Astrocyte (in vitro differentiated cells and primary cell): Measurements from ENCODE around the gene GLB1L3. TPM values are rescaled to one million over a fixed set of nuclear protein-coding genes. Genes with fewer than 3 reads are reported as not detected.

Experiments
- DNase-seq: peaks from one replicate; pipeline ENCODE4 v3.0.0-alpha.2; 2010; ENCODE audit warnings: low read depth
- FAIRE-seq: peaks from 2 replicates; lab custom pipeline; 2011; peaks lifted over from hg19 to GRCh38; lab: Jason Lieb, UNC
- H2AFZ ChIP-seq: 2 replicates; pipeline ENCODE4 v1.6.0; 2012; ENCODE audit warnings: low read depth, low read length, inconsistent platforms
- H3K27ac ChIP-seq: 2 replicates; pipeline ENCODE4 v1.5.1; 2011; ENCODE audit warnings: low read depth, low read length, inconsistent platforms
- H3K27me3 ChIP-seq: 2 replicates; pipeline ENCODE4 v1.6.0; 2011; ENCODE audit warnings: low read length, inconsistent platforms; ENCODE audit not compliant: insufficient read depth
- H3K36me3 ChIP-seq: 2 replicates; pipeline ENCODE4 v1.5.1; 2011; ENCODE audit warnings: low read length, inconsistent platforms; ENCODE audit not compliant: insufficient read depth
- H3K4me1 ChIP-seq: 2 replicates; pipeline ENCODE4 v1.5.1; 2011; ENCODE audit warnings: low read length, inconsistent platforms; ENCODE audit not compliant: insufficient read depth
- H3K4me2 ChIP-seq: 2 replicates; pipeline ENCODE4 v1.6.0; 2012; ENCODE audit warnings: low read length, inconsistent platforms
- H3K4me3 ChIP-seq: 2 replicates; pipeline ENCODE4 v1.5.1; 2011; ENCODE audit warnings: low read depth, mild to moderate bottlenecking, low read length, inconsistent platforms; ENCODE audit not compliant: insufficient read depth
- H3K79me2 ChIP-seq: 2 replicates; pipeline ENCODE4 v1.6.0; 2012; ENCODE audit warnings: mild to moderate bottlenecking, low read length, inconsistent platforms; ENCODE audit not compliant: insufficient read depth
- H3K9ac ChIP-seq: 2 replicates; pipeline ENCODE4 v1.6.0; 2012; ENCODE audit warnings: mild to moderate bottlenecking, low read length, inconsistent platforms
- H3K9me3 ChIP-seq: 2 replicates; pipeline ENCODE4 v1.5.1; 2012; ENCODE audit warnings: low read depth, mild to moderate bottlenecking, low read length, inconsistent platforms; ENCODE audit not compliant: insufficient read depth
- H4K20me1 ChIP-seq: 2 replicates; pipeline ENCODE4 v1.6.0; 2012; ENCODE audit warnings: low read length, inconsistent platforms; ENCODE audit not compliant: insufficient read depth
- H3K27ac Mint-ChIP-seq: one replicate; pipeline ENCODE4 v1.8.0; 2021; ENCODE audit warnings: mild to moderate bottlenecking, mixed read lengths; ENCODE audit not compliant: unreplicated experiment
- H3K27me3 Mint-ChIP-seq: one replicate; pipeline ENCODE4 v1.8.0; 2021; ENCODE audit warnings: low read depth, mixed read lengths; ENCODE audit not compliant: unreplicated experiment
- H3K36me3 Mint-ChIP-seq: one replicate; pipeline ENCODE4 v1.8.0; 2021; ENCODE audit warnings: low read depth, mixed read lengths; ENCODE audit not compliant: unreplicated experiment
- H3K4me1 Mint-ChIP-seq: one replicate; pipeline ENCODE4 v1.8.0; 2021; ENCODE audit warnings: low read depth, mixed read lengths; ENCODE audit not compliant: unreplicated experiment
- H3K4me3 Mint-ChIP-seq: one replicate; pipeline ENCODE4 v1.8.0; 2021; ENCODE audit warnings: mild to moderate bottlenecking, moderate library complexity, mixed read lengths; ENCODE audit not compliant: unreplicated experiment
- H3K9me3 Mint-ChIP-seq: one replicate; pipeline ENCODE4 v1.8.0; 2021; ENCODE audit warnings: mild to moderate bottlenecking, mixed read lengths; ENCODE audit not compliant: unreplicated experiment
- CTCF ChIP-seq: IDR thresholded peaks from 2 replicates; pipeline ENCODE4 v1.5.1; 2011; ENCODE audit warnings: low read depth, mild to moderate bottlenecking, inconsistent platforms, low read length, moderate library complexity; ENCODE audit not compliant: insufficient read depth
- EZH2 ChIP-seq: IDR thresholded peaks from 2 replicates; pipeline ENCODE4 v1.6.1; 2012; ENCODE audit warnings: mild to moderate bottlenecking, low read length, inconsistent platforms; ENCODE audit not compliant: insufficient read depth
- total RNA-seq: library from RNA; stranded (reverse); gene quantifications from 2 replicates; pipeline ENCODE4 v1.2.1, GENCODE V29; 2021

GLB1L3 gene
- total RNA-seq, 1 donor from 2014 or later: 0.20 TPM

- Histone ChIP-seq H4K20me1 (no peaks in the 10 kb centered on the region), H2AFZ (no peak overlapping the region), H3K9ac (no peak overlapping the region), H3K4me3 (no peak overlapping the region), H3K27me3 (peaks cover 2% of the 10 kb centered on the region), H3K9me3 (no peaks in the 10 kb centered on the region), H3K27ac (no peak overlapping the region), H3K36me3 (no peaks in the 10 kb centered on the region), H3K79me2 (no peaks in the 10 kb centered on the region), H3K4me1 (no peaks in the 10 kb centered on the region), H3K4me2 (no peak overlapping the region)
- DNase-seq: no peak
- peaks cover 15% of the 10 kb centered on the region for H3K27me3 Mint-ChIP-seq
- FAIRE-seq: no peak
- no peaks in the 10 kb centered on the region for H3K9me3 Mint-ChIP-seq
- no peak for TF ChIP-seq EZH2
- no peak for TF ChIP-seq CTCF
- H3K36me3 Mint-ChIP-seq: no peaks in the 10 kb centered on the region
- no peak overlapping the region for H3K27ac Mint-ChIP-seq
- H3K4me1 Mint-ChIP-seq: no peaks in the 10 kb centered on the region
- no peak overlapping the region for H3K4me3 Mint-ChIP-seq
Measured at GRCh38 chr11:134287561-134287960, 11.4 kb downstream of the GLB1L3 start.

GRCh38 chr11:134288486-134288885, 12.3 kb downstream of the GLB1L3 start:
- no peak overlapping the region for H3K4me3 Mint-ChIP-seq
- Histone ChIP-seq H3K4me3 (no peak overlapping the region), H3K36me3 (no peaks in the 10 kb centered on the region), H4K20me1 (no peaks in the 10 kb centered on the region), H3K9ac (no peak overlapping the region), H3K9me3 (no peaks in the 10 kb centered on the region), H3K79me2 (no peaks in the 10 kb centered on the region), H3K4me1 (no peaks in the 10 kb centered on the region), H3K27ac (no peak overlapping the region), H3K27me3 (peaks cover 2% of the 10 kb centered on the region), H2AFZ (no peak overlapping the region), H3K4me2 (no peak overlapping the region)
- TF ChIP-seq CTCF: no peak
- TF ChIP-seq EZH2: no peak
- DNase-seq (no peak), FAIRE-seq (no peak)
- H3K27ac Mint-ChIP-seq: no peak overlapping the region
- no peaks in the 10 kb centered on the region for H3K4me1 Mint-ChIP-seq
- H3K9me3 Mint-ChIP-seq: peaks cover 2% of the 10 kb centered on the region
- no peaks in the 10 kb centered on the region for H3K36me3 Mint-ChIP-seq
- peaks cover 20% of the 10 kb centered on the region for H3K27me3 Mint-ChIP-seq

GRCh38 chr11:134289167-134289566, 13.0 kb downstream of the GLB1L3 start:
- Histone ChIP-seq H3K27me3 (peaks cover 2% of the 10 kb centered on the region), H3K27ac (no peak overlapping the region), H2AFZ (no peak overlapping the region), H3K79me2 (no peaks in the 10 kb centered on the region), H3K9me3 (no peaks in the 10 kb centered on the region), H4K20me1 (no peaks in the 10 kb centered on the region), H3K9ac (no peak overlapping the region), H3K4me3 (no peak overlapping the region), H3K4me2 (no peak overlapping the region), H3K36me3 (no peaks in the 10 kb centered on the region), H3K4me1 (no peaks in the 10 kb centered on the region)
- Mint-ChIP-seq H3K36me3 (no peaks in the 10 kb centered on the region), H3K9me3 (peaks cover 2% of the 10 kb centered on the region), H3K4me1 (no peaks in the 10 kb centered on the region), H3K27ac (peak overlapping the region; percentile 21), H3K4me3 (no peak overlapping the region), H3K27me3 (peaks cover 17% of the 10 kb centered on the region)
- no peak for DNase-seq
- no peak for FAIRE-seq
- TF ChIP-seq EZH2: no peak
- TF ChIP-seq CTCF: no peak
